ENCODE measurements around the gene TRAF5.

GRCh38 chr1:211332830-211333229 lies 6.2 kb downstream of the TRAF5 start:
- TF ChIP-seq POLR2A (IDR thresholded peaks at IDR 0.05; ENCODE audit: low read depth, low read length) (no peak), POLR2AphosphoS5 (IDR thresholded peaks at IDR 0.05; ENCODE audit: low read depth, low read length) (no peak)

Data from GM12892 (cell line).